HG02943 (cell line): ENCODE data around the gene TBX10.
"Not testable (repeated sequence)": the region's sequence is repeated elsewhere in the genome, so short reads cannot be mapped to it uniquely, and the experiment has no call there.

Source experiments
- ATAC-seq: cut with Tn5 transposase; IDR thresholded peaks from one replicate; pipeline ENCODE4 v1.9.1; 2021; ENCODE audit warnings: mild to moderate bottlenecking, low read depth, moderate library complexity; ENCODE audit not compliant: unreplicated experiment

Gene TBX10

GRCh38 chr11:67632175-67632981, 7.2 kb downstream of the TBX10 start:
- no peak for ATAC-seq

- ATAC-seq: no peak
Observed at GRCh38 chr11:67631853-67632174, 7.7 kb downstream of the TBX10 start.

- ATAC-seq: no peak
Observed at GRCh38 chr11:67631411-67631810, 8.2 kb downstream of the TBX10 start.

GRCh38 chr11:67630943-67631331, 8.6 kb downstream of the TBX10 start:
- no peak for ATAC-seq

- ATAC-seq: peak; percentile 52
Observed at GRCh38 chr11:67630228-67630942, 9.2 kb downstream of the TBX10 start.

GRCh38 chr11:67629386-67630227, 10.0 kb downstream of the TBX10 start, which contains the start of gene NUDT8:
Gene NUDT8, minus strand, starts transcription at chr11:67629937. Its CDS starts 26 bp downstream, at chr11:67629911.
- ATAC-seq: peak; percentile 45

GRCh38 chr11:67628710-67629385, 10.7 kb downstream of the TBX10 start:
- ATAC-seq: no peak

- no peak for ATAC-seq
Observed at GRCh38 chr11:67627812-67628624, 11.5 kb downstream of the TBX10 start.

GRCh38 chr11:67627441-67627811, 12.1 kb downstream of the TBX10 start:
- ATAC-seq: no peak

- ATAC-seq: no peak
Observed at GRCh38 chr11:67626970-67627369, 12.6 kb downstream of the TBX10 start.

- ATAC-seq: not testable (repeated sequence)
Observed at GRCh38 chr11:67626131-67626833, 13.3 kb downstream of the TBX10 start.

- ATAC-seq: not testable (repeated sequence)
Observed at GRCh38 chr11:67623795-67624194, 15.8 kb downstream of the TBX10 start.

- ATAC-seq: not testable (repeated sequence)
Observed at GRCh38 chr11:67622905-67623304, 16.7 kb downstream of the TBX10 start.

- ATAC-seq: not testable (repeated sequence)
Observed at GRCh38 chr11:67621928-67622327, 17.6 kb downstream of the TBX10 start.

- not testable (repeated sequence) for ATAC-seq
Observed at GRCh38 chr11:67620621-67621020, 18.9 kb downstream of the TBX10 start.

GRCh38 chr11:67619683-67620618, 19.6 kb downstream of the TBX10 start:
- ATAC-seq: not testable (repeated sequence)

- not testable (repeated sequence) for ATAC-seq
Observed at GRCh38 chr11:67618901-67619659, 20.5 kb downstream of the TBX10 start.
